SK-N-SH (cell line): Measurements from ENCODE around the gene PMEPA1.

Experiments used
- FOXM1 ChIP-seq: IDR thresholded peaks from 2 replicates; pipeline ENCODE4 v1.4.0; 2012; ENCODE audit warnings: low read depth, mild to moderate bottlenecking
- GABPA ChIP-seq: IDR thresholded peaks from 2 replicates; pipeline ENCODE4 v1.4.0; 2012; ENCODE audit warnings: low read depth, mild to moderate bottlenecking
- JUND ChIP-seq: IDR thresholded peaks from 2 replicates; pipeline ENCODE4 v1.4.0; 2012
- TAF1 ChIP-seq: IDR thresholded peaks from 2 replicates; pipeline ENCODE4 v1.6.1; 2012; ENCODE audit warnings: low read depth, mild to moderate bottlenecking, low read length, moderate library complexity, borderline replicate concordance
- YY1 ChIP-seq: IDR thresholded peaks from 2 replicates; pipeline ENCODE4 v1.4.0; 2012; ENCODE audit warnings: low read depth, mild to moderate bottlenecking
- TF ChIP-seq, protein P1 (sequence below): fragments of 200-600 bp; sonication (generic); IDR thresholded peaks from 2 replicates; pipeline ENCODE4 v1.6.1; 2017; ENCODE audit warnings: antibody characterized with exemption, mild to moderate bottlenecking, moderate library complexity

DNA sequence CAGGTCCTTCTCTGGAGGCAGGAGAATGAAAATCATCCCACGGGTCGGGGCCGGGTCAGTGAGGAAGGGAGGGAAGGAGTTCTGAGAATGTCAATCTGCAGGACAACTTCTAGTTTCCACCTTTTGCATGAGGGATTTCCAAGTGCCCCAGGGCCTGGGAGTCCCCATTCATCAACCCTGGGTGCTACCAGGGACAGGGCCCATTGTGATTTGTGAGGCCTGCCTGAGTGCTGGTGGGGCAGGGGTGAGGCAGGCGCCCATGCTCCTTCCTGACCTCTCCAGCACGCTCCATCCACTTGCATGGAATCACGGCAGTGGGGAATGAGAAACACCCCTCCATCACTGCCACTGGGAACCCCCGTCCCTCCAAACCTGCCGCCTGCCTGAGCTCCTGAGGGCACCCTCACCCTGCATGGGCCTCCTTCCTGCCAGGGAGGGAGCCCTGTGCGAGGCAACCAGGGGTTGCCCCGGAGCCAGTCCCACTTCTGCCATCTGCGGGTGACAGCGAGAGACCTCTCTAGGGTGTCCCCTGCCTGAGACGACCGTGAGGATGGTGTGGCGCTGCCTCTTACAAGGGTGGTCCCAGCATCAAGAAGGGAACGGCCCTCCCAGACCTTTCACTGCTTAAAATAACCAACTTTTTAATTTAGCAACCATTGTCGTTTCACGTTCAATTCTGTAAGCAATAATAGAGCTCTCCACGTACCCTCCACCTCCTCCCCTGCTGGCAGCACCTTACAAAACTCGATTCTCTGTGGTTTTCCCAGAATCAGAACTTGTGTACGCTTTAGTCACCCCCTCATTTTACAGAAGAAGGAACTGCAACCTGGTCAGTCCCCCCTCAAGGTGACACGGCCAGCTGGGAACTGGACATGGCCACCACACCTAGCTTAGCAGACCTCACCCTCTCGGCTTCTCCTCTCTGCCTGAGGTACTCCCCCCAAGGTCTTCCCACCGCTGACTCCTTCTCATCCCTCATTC is 28.6 kb downstream of the PMEPA1 start:
- TF ChIP-seq, protein P1, sequence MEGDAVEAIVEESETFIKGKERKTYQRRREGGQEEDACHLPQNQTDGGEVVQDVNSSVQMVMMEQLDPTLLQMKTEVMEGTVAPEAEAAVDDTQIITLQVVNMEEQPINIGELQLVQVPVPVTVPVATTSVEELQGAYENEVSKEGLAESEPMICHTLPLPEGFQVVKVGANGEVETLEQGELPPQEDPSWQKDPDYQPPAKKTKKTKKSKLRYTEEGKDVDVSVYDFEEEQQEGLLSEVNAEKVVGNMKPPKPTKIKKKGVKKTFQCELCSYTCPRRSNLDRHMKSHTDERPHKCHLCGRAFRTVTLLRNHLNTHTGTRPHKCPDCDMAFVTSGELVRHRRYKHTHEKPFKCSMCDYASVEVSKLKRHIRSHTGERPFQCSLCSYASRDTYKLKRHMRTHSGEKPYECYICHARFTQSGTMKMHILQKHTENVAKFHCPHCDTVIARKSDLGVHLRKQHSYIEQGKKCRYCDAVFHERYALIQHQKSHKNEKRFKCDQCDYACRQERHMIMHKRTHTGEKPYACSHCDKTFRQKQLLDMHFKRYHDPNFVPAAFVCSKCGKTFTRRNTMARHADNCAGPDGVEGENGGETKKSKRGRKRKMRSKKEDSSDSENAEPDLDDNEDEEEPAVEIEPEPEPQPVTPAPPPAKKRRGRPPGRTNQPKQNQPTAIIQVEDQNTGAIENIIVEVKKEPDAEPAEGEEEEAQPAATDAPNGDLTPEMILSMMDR = no peak
- TF ChIP-seq TAF1 = no peak
- TF ChIP-seq FOXM1 = no peak
- no peak for TF ChIP-seq JUND
- TF ChIP-seq GABPA = no peak
- TF ChIP-seq YY1 = no peak
